ENCODE results near the gene HPS6. TPM values are rescaled to one million over a fixed set of nuclear protein-coding genes. Genes with fewer than 3 reads are reported as not detected.

HPS6 gene
- polyA plus RNA-seq, 3 donors = 2.9 to 27.3 (median 23.6) TPM

DNA sequence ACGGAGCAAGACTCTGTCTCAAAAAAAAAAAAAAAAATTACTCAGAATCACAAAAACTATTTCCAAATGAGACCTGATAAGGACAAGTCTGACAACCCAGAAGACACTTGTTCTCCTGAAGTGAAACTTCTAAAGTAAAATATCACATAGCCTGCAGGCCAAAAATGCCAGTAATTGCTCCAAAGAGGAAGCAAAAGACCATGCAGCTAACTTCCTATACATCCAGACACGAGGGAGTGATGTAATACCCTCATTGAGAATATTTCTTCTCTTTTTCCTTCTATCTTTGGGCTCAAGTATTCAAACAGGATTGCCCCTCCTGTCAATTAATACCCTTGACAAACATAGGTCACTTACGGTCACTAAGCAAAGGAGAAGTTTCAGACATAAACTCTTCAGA, 40.4 kb upstream of the HPS6 start:
- H3K9me3 ChIP-seq (replicated peaks in 1 of 2; ENCODE audit: control insufficient read depth in 1 of 2, insufficient read depth in 1 of 2, low read length in 2 of 2) = no peaks in the 10 kb centered on the region
- H3K27ac Mint-ChIP-seq = peak overlapping the region; percentile 79 to 88 (median 83)
- no peaks in the 10 kb centered on the region for H3K27me3 Mint-ChIP-seq (ENCODE audit: low read depth in 3 of 3)
- TF ChIP-seq, protein P1, sequence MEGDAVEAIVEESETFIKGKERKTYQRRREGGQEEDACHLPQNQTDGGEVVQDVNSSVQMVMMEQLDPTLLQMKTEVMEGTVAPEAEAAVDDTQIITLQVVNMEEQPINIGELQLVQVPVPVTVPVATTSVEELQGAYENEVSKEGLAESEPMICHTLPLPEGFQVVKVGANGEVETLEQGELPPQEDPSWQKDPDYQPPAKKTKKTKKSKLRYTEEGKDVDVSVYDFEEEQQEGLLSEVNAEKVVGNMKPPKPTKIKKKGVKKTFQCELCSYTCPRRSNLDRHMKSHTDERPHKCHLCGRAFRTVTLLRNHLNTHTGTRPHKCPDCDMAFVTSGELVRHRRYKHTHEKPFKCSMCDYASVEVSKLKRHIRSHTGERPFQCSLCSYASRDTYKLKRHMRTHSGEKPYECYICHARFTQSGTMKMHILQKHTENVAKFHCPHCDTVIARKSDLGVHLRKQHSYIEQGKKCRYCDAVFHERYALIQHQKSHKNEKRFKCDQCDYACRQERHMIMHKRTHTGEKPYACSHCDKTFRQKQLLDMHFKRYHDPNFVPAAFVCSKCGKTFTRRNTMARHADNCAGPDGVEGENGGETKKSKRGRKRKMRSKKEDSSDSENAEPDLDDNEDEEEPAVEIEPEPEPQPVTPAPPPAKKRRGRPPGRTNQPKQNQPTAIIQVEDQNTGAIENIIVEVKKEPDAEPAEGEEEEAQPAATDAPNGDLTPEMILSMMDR (IDR thresholded peaks at IDR 0.05) = no peak
- peaks cover 54 to 77% of the 10 kb centered on the region in 2 donors for H3K36me3 ChIP-seq (replicated peaks in 1 of 2; ENCODE audit: control insufficient read depth in 1 of 2, insufficient read depth in 2 of 2, low read length in 2 of 2)
- H3K36me3 Mint-ChIP-seq = peaks cover 48 to 89% of the 10 kb centered on the region in 2 donors
- peak overlapping the region; percentile 48 to 55 for H3K27ac ChIP-seq (ENCODE audit: low read depth in 1 of 2, low read length in 2 of 2)
- no peaks in the 10 kb centered on the region for H3K79me2 ChIP-seq (ENCODE audit: insufficient read depth, low read length)
- peak overlapping the region in 1 of 3 experiments; percentile 32 for H3K4me3 ChIP-seq (replicated peaks in 1 of 3; ENCODE audit: low read depth in 2 of 3, low read length in 3 of 3)
- WGBS (ENCODE audit: insufficient coverage) = no CpG with 5 or more reads among the region's 3 CpGs
- intact Hi-C loops (cut with micrococcal nuclease) = no loop called here
- peaks cover 6% of the 10 kb centered on the region for H4K20me1 ChIP-seq (ENCODE audit: insufficient read depth, low read length)
- H3K4me1 ChIP-seq (ENCODE audit: control insufficient read depth in 1 of 2, insufficient read depth in 2 of 2, low read length in 2 of 2) = peaks cover 22 to 24% of the 10 kb centered on the region in 2 donors
- no peak overlapping the region for H3K9ac ChIP-seq (ENCODE audit: insufficient read depth, low read length, poor library complexity, severe bottlenecking)
- peak overlapping the region; percentile 34 for H3K4me2 ChIP-seq (replicated peaks; ENCODE audit: extremely low read depth, low read length, poor library complexity, severe bottlenecking)
- peak; percentile 59 to 77 (median 67) for DNase-seq
- H2AFZ ChIP-seq (ENCODE audit: insufficient read depth, low read depth, low read length, poor library complexity, severe bottlenecking) = no peak overlapping the region
- peak overlapping the region in 1 of 2 donors; percentile 42 for H3K4me3 Mint-ChIP-seq
- H3K9me3 Mint-ChIP-seq = no peaks in the 10 kb centered on the region
- H3K4me1 Mint-ChIP-seq = peaks cover 25% of the 10 kb centered on the region
- no peaks in the 10 kb centered on the region for H3K27me3 ChIP-seq (ENCODE audit: control insufficient read depth in 2 of 2, insufficient read depth in 2 of 2, low read length in 2 of 2)

DNA sequence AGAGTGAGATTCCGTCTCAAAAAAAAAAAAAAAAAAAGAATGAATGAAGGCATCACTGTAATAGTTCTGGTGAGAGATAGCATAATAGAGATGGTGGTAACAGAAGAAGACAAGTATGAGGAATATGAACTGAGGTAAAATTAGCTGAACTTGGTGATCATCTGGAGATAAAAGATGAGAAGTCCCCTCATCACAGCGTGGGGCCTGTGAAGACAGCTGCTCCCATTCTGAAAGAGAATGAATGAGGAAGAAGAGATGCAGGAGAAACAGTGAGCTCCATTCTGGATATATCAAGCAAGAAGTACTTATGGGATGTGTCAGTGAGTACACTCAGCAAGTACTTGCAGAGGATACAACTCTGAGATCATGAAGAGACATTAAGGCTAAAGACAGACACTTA, 37.9 kb upstream of the HPS6 start:
- WGBS (ENCODE audit: insufficient coverage) = 85% methylated on average over 2 of the region's 2 CpGs
- Mint-ChIP-seq H3K27ac (peak overlapping the region in 1 of 7 donors; percentile 19), H3K36me3 (peaks cover 61 to 90% of the 10 kb centered on the region in 2 donors), H3K9me3 (no peaks in the 10 kb centered on the region), H3K27me3 (ENCODE audit: low read depth in 3 of 3) (no peaks in the 10 kb centered on the region), H3K4me1 (peaks cover 25% of the 10 kb centered on the region), H3K4me3 (no peak overlapping the region)
- peaks cover 22 to 24% of the 10 kb centered on the region in 2 donors for H3K4me1 ChIP-seq (ENCODE audit: control insufficient read depth in 1 of 2, insufficient read depth in 2 of 2, low read length in 2 of 2)
- DNase-seq = no peak
- H3K4me2 ChIP-seq (replicated peaks; ENCODE audit: extremely low read depth, low read length, poor library complexity, severe bottlenecking) = no peak overlapping the region
- H4K20me1 ChIP-seq (ENCODE audit: insufficient read depth, low read length) = peaks cover 6% of the 10 kb centered on the region
- no peak overlapping the region for H2AFZ ChIP-seq (ENCODE audit: insufficient read depth, low read depth, low read length, poor library complexity, severe bottlenecking)
- TF ChIP-seq, protein P1 (IDR thresholded peaks at IDR 0.05) = no peak
- H3K36me3 ChIP-seq (replicated peaks in 1 of 2; ENCODE audit: control insufficient read depth in 1 of 2, insufficient read depth in 2 of 2, low read length in 2 of 2) = peaks cover 70 to 79% of the 10 kb centered on the region in 2 donors
- H3K9me3 ChIP-seq (replicated peaks in 1 of 2; ENCODE audit: control insufficient read depth in 1 of 2, insufficient read depth in 1 of 2, low read length in 2 of 2) = no peaks in the 10 kb centered on the region
- H3K9ac ChIP-seq (ENCODE audit: insufficient read depth, low read length, poor library complexity, severe bottlenecking) = no peak overlapping the region
- no peak overlapping the region for H3K4me3 ChIP-seq (replicated peaks in 1 of 3; ENCODE audit: low read depth in 2 of 3, low read length in 3 of 3)
- intact Hi-C loops (cut with micrococcal nuclease) = no loop called here
- H3K27ac ChIP-seq (ENCODE audit: low read depth in 1 of 2, low read length in 2 of 2) = no peak overlapping the region
- H3K79me2 ChIP-seq (ENCODE audit: insufficient read depth, low read length) = no peaks in the 10 kb centered on the region
- no peaks in the 10 kb centered on the region for H3K27me3 ChIP-seq (ENCODE audit: control insufficient read depth in 2 of 2, insufficient read depth in 2 of 2, low read length in 2 of 2)

All from CD14-positive monocyte (primary cell).